NCI-H774 (cell line): Measurements from ENCODE around the gene EPS15.
"Not testable (repeated sequence)": the region's sequence is repeated elsewhere in the genome, so short reads cannot be mapped to it uniquely, and the experiment has no call there.

Experiments
- DNase-seq: peaks from one replicate; lab custom pipeline; 2025; lab: John Stamatoyannopoulos, UW

The EPS15 gene

GRCh38 chr1:51514733-51515132 is 4.3 kb downstream of the EPS15 start:
- DNase-seq = no peak

GRCh38 chr1:51512606-51513005 is 6.5 kb downstream of the EPS15 start:
- no peak for DNase-seq

DNA sequence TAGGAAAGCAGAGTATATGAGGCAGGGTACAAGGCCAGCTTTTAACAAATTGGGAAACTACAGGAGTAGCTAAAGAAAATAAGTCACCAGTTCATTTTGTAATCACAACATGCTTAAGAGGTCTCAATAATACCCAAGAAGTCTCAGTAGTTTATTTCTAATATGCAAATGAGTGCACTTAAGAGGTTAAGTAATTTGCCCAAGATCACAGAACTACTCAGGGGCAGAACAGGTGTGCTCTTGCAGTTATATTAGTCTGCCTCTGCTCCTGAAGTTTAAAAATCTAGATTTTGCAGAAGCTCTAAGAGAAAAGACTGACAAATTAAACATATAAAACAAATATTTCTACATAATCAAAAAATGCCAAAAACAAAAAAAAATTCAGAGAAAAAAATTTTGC is 6.9 kb downstream of the EPS15 start:
- no peak for DNase-seq

- DNase-seq = no peak
Measured at GRCh38 chr1:51509773-51510172, 9.3 kb downstream of the EPS15 start.

- no peak for DNase-seq
Measured at GRCh38 chr1:51506537-51506936, 12.5 kb downstream of the EPS15 start.

- no peak for DNase-seq
Measured at GRCh38 chr1:51504806-51505525, 14.1 kb downstream of the EPS15 start.

- not testable (repeated sequence) for DNase-seq
Measured at GRCh38 chr1:51501218-51501630, 17.8 kb downstream of the EPS15 start.

GRCh38 chr1:51499694-51500093 is 19.4 kb downstream of the EPS15 start:
- DNase-seq = no peak

- no peak for DNase-seq
Measured at GRCh38 chr1:51498924-51499323, 20.1 kb downstream of the EPS15 start.

GRCh38 chr1:51497340-51497739 is 21.7 kb downstream of the EPS15 start:
- no peak for DNase-seq

GRCh38 chr1:51494138-51494830 is 24.8 kb downstream of the EPS15 start:
- DNase-seq = no peak

DNA sequence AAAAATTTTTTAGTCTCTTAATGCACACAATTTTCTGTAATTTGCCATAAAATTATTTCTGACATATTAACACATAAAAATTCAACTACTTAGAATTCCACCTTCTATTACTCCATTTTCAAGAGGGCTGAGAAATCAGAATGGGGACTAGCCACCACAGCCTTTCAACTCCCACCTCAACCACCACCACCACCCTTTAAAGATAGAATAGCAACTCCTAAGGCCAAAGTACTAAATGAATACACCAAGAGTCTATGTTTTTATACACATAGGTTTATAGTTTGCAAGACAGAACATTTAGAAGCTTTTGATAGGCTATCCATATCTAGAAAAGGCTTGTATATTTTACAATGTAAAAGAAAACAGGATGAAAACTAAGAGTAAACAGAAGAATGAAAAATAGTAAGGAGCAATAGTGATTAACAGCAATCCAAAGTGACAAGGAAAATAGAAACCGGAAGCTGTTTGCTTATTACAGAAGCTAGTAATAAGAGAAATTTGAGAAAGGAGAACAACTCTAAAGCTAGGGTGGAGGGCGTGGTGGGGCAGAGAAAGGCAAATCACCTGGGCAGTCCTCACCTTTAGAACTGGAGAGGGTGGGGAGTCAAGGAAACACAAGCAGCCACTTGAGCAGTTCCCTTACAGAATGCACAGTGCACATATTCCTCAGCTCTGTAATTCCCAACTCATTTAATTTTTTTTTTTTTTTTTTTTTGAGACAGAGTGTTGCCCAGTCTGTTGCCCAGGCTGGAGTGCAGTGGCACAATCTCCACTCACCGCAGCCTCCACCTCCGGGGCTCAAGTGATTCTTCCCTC is 27.7 kb downstream of the EPS15 start:
- DNase-seq = no peak

DNA sequence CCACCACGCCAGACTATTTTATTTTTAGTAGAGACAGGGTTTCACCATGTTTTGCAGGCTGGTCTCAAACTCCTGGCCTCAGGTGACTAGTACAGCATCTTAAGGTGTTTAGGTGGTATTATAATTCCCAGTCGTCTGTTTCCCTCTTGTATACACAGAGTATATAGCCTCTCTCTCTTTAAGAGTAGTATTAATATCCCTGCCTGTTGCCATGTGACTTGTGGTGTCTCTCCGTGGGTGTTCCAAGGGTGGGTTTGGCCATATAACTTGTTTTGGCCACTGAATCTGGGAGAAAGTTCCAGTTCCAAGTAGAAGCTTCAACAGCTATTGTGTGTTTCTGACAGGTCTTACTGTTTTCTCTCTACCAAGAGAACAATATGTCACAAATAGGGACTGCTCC is 29.6 kb downstream of the EPS15 start:
- DNase-seq = no peak

DNA sequence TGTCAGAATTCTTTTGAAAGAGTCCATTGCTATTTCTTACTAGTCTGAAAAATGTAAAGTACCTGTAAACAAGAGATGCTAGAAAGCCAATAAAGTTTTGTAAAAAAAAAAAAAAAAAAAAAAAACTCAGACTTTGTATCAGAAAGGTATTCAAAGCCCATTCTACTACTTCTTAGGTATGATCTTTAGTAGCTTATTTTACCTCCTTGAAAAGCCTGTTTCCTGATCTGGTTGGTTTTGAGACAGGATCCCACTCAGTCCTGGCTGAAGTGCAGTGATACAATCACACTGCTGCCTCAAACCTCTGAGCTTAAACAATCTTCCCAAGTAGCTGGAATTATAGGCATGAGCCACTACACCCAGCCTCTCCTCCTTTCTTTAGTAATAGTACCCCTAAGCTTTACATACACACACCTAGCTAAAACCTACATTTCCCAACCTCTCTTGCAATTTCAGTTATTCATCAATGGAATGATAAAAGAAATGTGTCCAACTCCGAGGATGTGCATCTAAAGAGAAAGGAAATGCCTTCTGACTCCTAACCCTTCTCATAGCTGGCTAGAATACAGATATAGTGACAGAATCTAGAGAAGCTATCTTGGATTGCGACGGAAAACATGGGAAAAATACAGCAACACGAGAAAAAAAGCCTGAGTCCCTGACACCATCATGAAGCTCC is 30.6 kb downstream of the EPS15 start:
- no peak for DNase-seq

GRCh38 chr1:51487628-51488027 is 31.4 kb downstream of the EPS15 start:
- DNase-seq = no peak

DNA sequence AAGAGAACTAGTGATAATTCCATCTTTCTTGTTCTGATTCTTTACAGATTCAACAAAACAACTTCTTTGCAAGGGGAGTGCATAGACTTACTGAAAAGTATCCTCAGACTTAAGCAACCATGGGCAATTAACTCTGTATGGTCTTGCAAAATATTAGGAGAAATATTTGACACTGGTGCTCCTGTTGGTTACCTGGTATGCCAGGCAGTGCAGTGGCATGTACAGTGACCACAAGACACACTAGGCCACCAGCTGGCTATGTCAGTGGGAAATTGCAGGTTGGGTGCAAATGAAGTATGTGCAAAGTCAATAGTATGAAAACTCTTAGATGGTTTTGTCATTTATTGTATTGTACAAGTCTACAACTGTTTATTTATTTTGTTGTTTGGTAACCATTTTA is 34.5 kb downstream of the EPS15 start:
- DNase-seq = no peak

DNA sequence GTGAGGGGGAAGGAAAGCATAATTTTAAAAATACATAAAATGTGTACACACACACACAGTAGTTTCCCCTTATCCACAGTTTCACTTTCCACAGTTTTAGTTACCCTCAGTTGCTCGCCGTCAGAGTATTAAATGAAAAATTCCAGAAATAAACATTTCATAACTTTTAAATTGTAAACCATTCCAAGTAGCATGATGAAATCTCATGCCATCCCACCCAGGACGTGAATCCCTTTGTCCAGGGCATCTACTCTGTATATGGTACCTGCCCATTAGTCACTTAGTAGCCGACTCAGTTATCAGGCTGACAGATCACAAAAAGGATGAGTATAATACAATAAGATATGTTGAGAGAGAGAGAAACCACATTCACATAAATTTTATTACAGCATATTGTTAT is 36.2 kb downstream of the EPS15 start:
- no peak for DNase-seq

- not testable (repeated sequence) for DNase-seq
Measured at GRCh38 chr1:51474832-51475620, 44.0 kb downstream of the EPS15 start.

DNA sequence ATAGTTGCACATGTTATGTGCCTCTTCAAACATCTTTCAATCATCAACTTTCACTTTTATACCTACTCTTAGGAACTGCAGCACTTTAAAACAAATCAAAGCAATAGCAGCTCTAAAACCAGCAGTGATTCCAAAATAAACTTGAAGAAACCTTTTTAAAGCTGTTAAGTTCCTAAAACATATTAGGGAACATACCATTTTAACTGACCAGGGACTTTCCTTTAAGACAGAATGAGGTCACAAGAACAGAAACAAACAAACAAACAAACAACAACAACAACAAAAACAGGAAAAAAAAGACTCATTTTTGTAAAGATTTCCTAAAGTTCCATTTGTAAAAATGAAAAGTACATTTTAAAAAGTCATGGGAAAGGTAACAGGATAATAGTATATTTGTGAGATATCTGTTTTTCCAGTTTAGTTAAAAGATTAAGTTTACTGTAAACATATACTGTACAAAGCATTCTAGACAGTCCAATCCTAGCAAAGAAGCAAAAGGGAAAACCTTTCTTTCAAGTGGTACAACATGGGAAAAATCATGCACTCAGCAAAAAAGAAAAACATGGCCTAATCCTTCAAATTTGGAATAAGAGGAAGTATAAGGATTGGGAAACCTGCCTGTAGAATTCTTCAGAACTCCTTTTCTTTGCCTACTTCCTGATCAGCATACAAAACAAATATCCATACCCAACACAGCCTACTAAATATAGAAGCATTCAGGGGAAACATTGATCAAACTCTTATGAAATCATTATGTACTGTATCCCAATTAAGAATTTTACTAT is 45.5 kb downstream of the EPS15 start:
- no peak for DNase-seq

DNA sequence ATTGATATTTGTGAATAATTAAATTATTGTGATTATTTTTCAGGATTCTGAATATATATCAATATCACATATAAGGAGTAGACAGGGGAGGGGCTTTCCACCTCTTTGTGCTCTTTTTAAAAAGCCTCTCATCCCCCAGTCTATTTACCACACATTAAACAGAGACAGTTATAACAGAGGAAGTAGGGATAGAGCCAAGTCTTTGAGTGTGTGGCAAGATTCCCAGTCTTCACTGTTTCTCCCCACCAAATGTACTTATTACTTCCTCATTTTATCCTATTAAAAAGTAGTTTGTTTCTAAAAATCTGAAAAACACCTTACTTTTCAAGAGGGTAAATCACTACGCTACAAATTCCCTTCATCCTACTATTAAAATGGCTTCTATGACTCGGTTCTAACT is 46.7 kb downstream of the EPS15 start:
- DNase-seq = no peak

DNA sequence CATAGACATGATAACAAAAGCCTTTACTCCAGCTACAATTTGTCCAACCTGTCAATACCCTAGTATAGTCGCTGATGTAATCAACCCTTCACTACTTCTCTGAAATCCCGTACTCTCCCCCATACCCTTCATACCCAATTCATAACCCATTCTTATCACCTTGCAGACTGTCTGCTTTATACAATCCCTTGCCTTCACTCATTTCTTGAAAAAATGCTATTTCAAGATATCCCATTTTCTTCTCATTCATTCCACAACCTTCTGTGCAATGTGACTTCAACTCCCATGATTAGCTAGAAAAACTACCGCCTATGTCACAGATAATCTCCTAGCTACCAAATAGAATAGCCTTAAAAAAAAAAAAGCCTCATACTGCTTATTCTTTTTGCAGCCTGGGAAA is 49.5 kb downstream of the EPS15 start:
- no peak for DNase-seq
